ENCODE results near the gene ISM1. TPM values are rescaled to one million over a fixed set of nuclear protein-coding genes. Genes with fewer than 3 reads are reported as not detected.

Gene ISM1
- polyA plus RNA-seq, 1 donor from 2014 or later, result not detected

DNA sequence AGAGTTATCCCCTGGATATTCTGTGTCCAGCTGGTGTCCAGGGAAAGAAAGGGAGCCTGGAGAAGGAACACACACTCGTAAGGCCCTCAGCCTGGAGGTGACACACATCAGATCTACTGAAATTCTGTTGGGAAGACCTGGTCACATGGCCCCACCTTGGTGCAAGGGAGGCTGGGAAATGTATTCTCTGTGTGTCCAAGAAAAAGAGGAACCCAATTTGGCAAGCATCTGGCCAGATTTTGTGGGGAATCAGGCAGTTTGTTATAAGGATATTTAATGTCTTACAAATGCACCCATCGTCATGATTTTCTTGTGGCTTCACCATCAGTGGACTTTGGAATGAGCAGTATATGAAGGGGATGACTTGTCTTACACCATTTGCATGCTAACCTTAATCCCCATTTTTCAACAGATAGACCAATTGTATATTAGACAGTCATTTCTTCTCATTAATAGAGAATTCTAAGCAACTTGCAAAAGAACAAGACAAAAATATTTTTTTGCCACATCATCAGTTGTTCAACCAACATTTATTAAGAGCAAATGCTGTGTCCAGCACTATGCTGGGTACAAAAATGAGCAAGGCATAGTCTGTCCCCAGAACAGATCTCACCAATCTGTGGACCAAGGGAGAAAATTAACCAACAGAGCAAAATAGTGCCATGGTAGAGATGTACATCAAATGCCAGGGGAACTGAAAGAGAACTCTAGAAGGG lies 59.7 kb downstream of the ISM1 start:
- Histone ChIP-seq H3K27me3 (ENCODE audit: insufficient read depth, low read depth, low read length) (no peaks in the 10 kb centered on the region), H3K4me2 (ENCODE audit: low read length) (no peak overlapping the region), H3K9me3 (ENCODE audit: low read length) (no peaks in the 10 kb centered on the region), H3K27ac (ENCODE audit: low read length) (no peak overlapping the region), H3K79me2 (replicated peaks; ENCODE audit: insufficient read depth, low read length) (no peaks in the 10 kb centered on the region), H2AFZ (ENCODE audit: low read depth, low read length) (no peak overlapping the region), H3K36me3 (ENCODE audit: insufficient read depth, low read length) (no peaks in the 10 kb centered on the region), H4K20me1 (ENCODE audit: insufficient read depth) (no peaks in the 10 kb centered on the region), H3K4me3 (ENCODE audit: low read length) (no peak overlapping the region), H3K9ac (ENCODE audit: low read length) (no peak overlapping the region), H3K9me2 (ENCODE audit: insufficient read depth, low read length) (no peaks in the 10 kb centered on the region), H3F3A (ENCODE audit: insufficient read depth, low read length, poor library complexity, severe bottlenecking) (no peaks in the 10 kb centered on the region)
- TF ChIP-seq, protein P1, sequence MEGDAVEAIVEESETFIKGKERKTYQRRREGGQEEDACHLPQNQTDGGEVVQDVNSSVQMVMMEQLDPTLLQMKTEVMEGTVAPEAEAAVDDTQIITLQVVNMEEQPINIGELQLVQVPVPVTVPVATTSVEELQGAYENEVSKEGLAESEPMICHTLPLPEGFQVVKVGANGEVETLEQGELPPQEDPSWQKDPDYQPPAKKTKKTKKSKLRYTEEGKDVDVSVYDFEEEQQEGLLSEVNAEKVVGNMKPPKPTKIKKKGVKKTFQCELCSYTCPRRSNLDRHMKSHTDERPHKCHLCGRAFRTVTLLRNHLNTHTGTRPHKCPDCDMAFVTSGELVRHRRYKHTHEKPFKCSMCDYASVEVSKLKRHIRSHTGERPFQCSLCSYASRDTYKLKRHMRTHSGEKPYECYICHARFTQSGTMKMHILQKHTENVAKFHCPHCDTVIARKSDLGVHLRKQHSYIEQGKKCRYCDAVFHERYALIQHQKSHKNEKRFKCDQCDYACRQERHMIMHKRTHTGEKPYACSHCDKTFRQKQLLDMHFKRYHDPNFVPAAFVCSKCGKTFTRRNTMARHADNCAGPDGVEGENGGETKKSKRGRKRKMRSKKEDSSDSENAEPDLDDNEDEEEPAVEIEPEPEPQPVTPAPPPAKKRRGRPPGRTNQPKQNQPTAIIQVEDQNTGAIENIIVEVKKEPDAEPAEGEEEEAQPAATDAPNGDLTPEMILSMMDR (IDR thresholded peaks at IDR 0.05; ENCODE audit: poor library complexity, severe bottlenecking), result no peak

DNA sequence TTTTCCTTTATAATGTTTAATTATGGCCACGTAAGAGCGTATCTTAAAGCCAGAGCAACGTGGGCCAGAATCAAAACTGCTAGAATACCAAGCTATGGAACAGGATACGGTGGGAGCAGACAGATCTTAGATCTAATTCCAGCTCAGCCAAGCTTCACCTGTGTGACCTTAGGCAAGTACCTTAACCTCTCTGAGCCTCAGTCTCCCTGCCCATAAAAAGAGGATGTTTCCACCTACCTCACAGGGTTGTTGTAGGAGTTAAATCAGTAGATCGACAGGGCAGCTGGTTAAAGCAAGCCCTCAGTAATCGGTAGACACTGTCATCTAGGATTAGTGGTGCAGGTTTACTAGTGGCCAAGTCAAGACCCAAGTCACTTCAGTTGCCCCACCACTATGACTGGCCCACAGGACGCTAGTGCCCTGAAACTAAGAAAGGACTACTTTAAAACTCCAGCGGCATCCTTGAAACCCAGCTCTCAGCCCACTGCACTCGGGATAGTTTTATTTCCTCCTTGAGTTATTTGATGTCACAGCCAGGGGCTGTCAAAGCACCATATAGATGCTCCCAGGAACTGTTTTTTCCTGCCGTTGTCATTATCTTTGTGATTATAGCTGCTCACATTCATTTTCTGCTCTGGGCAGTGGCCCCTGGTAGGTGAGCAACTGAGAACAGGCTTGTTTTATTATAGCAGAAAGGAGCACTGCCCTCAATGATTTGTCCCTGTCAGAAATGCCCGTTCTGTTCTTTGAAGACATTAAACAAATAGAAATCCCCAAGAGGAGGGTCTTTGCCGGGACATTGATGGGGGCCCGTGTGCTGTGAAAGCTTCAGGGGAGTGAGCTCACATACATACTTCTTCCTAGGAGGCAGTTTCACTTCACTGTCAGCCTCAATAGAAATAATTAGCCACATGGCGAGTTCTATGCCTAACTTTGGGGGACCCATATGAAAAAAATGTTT lies 63.1 kb downstream of the ISM1 start:
- no peak overlapping the region for H3K9ac ChIP-seq (ENCODE audit: low read length)
- H3K27ac ChIP-seq (ENCODE audit: low read length), result no peak overlapping the region
- no peaks in the 10 kb centered on the region for H3K79me2 ChIP-seq (replicated peaks; ENCODE audit: insufficient read depth, low read length)
- no peak overlapping the region for H2AFZ ChIP-seq (ENCODE audit: low read depth, low read length)
- H3F3A ChIP-seq (ENCODE audit: insufficient read depth, low read length, poor library complexity, severe bottlenecking), result no peaks in the 10 kb centered on the region
- no peaks in the 10 kb centered on the region for H3K9me3 ChIP-seq (ENCODE audit: low read length)
- TF ChIP-seq MXI1 (conservative IDR thresholded peaks at IDR 0.05; ENCODE audit: poor library complexity, severe bottlenecking) (no peak), RAD21 (conservative IDR thresholded peaks at IDR 0.05) (no peak), POLR2AphosphoS5 (IDR thresholded peaks at IDR 0.05) (no peak), EZH2 (IDR thresholded peaks at IDR 0.05; ENCODE audit: borderline replicate concordance, insufficient read depth, low read length, poor library complexity, severe bottlenecking) (no peak), EP300 (conservative IDR thresholded peaks at IDR 0.05; ENCODE audit: poor library complexity, severe bottlenecking) (no peak), SMC3 (conservative IDR thresholded peaks at IDR 0.05; ENCODE audit: poor library complexity) (no peak), TAF1 (IDR thresholded peaks at IDR 0.05; ENCODE audit: low read depth) (no peak)
- TF ChIP-seq, protein P2, sequence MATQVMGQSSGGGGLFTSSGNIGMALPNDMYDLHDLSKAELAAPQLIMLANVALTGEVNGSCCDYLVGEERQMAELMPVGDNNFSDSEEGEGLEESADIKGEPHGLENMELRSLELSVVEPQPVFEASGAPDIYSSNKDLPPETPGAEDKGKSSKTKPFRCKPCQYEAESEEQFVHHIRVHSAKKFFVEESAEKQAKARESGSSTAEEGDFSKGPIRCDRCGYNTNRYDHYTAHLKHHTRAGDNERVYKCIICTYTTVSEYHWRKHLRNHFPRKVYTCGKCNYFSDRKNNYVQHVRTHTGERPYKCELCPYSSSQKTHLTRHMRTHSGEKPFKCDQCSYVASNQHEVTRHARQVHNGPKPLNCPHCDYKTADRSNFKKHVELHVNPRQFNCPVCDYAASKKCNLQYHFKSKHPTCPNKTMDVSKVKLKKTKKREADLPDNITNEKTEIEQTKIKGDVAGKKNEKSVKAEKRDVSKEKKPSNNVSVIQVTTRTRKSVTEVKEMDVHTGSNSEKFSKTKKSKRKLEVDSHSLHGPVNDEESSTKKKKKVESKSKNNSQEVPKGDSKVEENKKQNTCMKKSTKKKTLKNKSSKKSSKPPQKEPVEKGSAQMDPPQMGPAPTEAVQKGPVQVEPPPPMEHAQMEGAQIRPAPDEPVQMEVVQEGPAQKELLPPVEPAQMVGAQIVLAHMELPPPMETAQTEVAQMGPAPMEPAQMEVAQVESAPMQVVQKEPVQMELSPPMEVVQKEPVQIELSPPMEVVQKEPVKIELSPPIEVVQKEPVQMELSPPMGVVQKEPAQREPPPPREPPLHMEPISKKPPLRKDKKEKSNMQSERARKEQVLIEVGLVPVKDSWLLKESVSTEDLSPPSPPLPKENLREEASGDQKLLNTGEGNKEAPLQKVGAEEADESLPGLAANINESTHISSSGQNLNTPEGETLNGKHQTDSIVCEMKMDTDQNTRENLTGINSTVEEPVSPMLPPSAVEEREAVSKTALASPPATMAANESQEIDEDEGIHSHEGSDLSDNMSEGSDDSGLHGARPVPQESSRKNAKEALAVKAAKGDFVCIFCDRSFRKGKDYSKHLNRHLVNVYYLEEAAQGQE (IDR thresholded peaks at IDR 0.05; ENCODE audit: borderline replicate concordance), result no peak
- TF ChIP-seq, protein P1 (IDR thresholded peaks at IDR 0.05; ENCODE audit: poor library complexity, severe bottlenecking), result no peak
- H3K4me3 ChIP-seq (ENCODE audit: low read length), result no peak overlapping the region
- no peaks in the 10 kb centered on the region for H3K9me2 ChIP-seq (ENCODE audit: insufficient read depth, low read length)
- no peaks in the 10 kb centered on the region for H3K36me3 ChIP-seq (ENCODE audit: insufficient read depth, low read length)
- H4K20me1 ChIP-seq (ENCODE audit: insufficient read depth), result no peaks in the 10 kb centered on the region
- no peaks in the 10 kb centered on the region for H3K27me3 ChIP-seq (ENCODE audit: insufficient read depth, low read depth, low read length)
- no peak overlapping the region for H3K4me2 ChIP-seq (ENCODE audit: low read length)

Measured in neural cell (in vitro differentiated cells).